ENCODE results near the gene SMAD9.
A peak's percentile ranks its signal among the peaks of the same experiment; 100 is the strongest.

The SMAD9 gene

DNA sequence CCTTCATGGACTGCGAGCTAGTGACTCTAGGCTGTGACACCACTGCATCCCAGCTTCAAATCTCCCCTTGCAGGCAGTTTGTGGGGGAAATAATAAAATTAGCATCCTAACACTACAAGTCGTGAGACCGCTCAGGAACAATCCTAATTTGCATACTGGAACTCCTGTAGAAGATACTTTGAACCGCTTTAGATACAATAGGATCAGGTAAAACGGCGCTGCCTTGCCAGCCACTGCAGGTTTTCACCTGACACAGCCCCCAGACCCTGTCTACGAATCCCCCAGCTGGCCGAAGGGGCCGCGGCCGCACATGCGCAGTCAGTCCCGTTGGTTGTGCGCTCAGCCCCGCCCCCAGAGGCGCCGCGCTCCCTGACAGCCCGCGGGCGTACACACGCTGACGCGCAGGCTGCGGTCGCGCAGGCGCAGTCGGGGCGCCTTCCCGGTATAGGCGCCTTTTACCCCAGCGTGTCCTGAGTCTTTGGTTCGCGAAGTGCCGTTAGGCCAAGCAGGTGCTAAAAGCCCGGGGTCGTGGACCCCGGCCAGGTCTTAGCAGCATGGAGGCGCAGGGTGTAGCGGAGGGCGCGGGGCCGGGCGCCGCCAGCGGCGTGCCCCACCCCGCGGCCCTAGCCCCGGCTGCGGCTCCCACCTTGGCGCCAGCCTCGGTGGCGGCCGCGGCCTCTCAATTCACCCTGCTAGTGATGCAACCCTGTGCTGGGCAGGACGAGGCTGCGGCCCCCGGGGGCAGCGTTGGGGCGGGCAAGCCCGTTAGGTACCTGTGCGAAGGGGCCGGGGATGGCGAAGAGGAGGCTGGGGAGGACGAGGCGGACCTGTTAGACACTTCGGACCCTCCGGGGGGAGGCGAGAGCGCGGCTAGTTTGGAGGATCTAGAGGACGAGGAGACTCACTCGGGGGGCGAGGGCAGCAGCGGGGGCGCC, 101.0 kb downstream of the SMAD9 start, which contains the start of gene RFXAP:
RFXAP (plus strand) TSS at position 419 of the 935 bp plus-strand sequence; CDS start at position 555, 136 bp downstream.
- peak; percentile 96 for DNase-seq (ENCODE audit: low read depth, low spot score)

DNA sequence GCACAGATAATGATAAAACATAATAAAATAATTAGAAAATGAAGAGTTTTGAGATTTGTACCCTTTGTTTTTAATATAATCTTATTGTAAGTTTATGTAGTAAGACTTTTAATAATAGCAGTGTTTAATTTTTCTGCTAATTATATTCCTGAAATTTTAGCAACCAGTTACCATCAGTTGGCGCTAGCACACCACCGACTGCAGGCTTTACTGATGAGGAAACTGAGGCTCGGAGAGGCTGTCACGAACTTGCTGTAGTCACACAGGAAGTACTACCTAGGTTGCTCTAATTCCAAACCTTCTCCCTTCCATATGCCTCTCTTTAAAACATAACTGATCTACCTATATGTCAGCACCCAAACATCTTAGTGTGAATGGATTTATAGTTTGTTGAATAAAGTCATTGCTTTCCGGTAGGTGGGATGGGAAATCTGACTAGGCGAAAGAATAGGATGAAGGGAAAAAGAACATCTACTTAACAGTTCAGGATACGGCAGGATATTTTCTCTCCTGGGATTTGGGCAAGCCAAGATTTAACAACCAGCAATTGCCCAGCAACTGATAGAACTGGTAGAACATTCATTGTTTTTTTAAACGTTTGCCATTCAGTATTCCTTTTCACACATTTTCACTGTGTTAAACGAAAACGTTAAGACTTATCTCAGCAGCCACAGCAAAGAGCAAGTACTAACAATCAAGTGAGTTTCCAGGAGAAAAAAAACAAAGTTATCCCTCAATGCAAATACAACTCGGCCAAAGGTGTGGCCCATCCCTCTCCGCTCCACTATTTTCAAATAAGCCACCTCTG, 101.8 kb downstream of the SMAD9 start:
- no peak for DNase-seq (ENCODE audit: low read depth, low spot score)

DNA sequence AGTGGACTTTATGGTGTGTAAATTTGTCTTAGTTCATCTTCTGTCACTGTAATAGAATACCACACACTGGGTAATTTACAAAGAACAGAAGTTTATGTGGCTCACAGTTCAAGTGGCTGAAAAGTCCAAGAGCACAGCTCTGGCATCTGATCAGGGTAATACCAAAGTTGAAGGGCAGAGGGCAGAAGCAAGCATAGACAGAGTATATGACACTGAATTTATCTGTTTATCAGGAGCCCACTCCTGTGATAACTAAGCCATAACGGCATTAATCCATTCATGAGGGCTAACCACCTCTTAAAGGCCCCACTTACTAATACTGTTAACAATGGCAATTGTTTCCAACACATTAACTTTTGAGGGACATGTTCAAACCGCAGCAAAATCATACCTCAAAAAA, 105.0 kb downstream of the SMAD9 start:
- DNase-seq (ENCODE audit: low read depth, low spot score), result no peak

DNA sequence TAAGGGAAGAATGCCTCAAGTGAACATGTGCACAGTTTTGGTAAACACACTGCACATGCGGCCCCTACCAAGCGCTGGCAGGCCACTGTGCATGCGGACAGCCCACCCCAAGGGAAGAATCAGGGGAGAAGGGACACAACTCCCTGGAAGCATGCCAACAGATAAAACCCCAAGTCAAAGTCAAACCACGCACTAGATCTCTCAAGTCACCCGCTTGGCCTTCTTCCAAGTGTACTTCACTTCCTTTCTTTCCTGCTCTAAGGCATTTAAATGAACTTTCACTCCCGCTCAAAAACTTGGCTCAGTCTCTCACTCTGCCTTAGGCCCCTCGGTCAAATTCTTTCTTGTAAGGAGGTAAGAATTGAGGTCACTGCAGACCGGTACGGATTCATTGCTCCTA, 105.6 kb downstream of the SMAD9 start:
- DNase-seq (ENCODE audit: low read depth, low spot score), result no peak

DNA sequence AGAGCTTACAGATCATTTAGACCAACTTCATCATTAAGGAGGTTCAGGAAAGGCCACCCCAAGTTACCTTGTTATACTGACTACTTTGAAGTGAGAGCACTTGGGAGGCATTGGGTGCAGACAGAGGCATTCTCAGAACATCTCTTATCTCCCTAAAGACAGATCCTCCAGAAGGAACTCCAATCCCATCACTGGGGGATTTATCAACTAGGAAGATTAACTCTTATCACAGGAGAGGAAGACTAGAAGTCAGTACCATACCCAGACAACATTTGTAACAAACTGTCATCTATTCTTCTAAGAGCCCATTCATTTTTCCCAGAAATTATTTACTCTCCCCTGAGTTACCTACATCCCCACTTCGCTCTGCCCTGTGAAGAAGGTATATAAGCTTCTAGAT, 106.8 kb downstream of the SMAD9 start:
- no peak for DNase-seq (ENCODE audit: low read depth, low spot score)

DNA sequence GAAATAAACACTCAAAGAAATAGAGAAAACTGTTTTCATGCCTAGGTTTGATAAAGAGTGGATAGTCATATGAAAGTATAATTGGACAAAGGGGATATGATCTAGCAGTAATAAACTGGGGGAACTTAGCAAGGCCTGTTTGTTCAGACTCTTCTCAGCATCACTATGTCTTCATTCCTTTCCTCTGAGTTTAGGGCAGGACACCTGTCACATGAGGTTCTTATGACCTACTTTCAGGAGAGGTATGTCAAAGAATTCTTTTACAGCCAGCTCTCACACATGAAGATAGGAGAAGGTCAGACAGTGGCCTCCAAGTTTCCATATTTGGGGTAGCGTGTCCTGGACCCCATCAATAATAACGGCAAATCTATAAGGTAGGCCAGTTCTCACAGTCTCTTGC, 112.4 kb downstream of the SMAD9 start:
- DNase-seq (ENCODE audit: low read depth, low spot score), result no peak

DNA sequence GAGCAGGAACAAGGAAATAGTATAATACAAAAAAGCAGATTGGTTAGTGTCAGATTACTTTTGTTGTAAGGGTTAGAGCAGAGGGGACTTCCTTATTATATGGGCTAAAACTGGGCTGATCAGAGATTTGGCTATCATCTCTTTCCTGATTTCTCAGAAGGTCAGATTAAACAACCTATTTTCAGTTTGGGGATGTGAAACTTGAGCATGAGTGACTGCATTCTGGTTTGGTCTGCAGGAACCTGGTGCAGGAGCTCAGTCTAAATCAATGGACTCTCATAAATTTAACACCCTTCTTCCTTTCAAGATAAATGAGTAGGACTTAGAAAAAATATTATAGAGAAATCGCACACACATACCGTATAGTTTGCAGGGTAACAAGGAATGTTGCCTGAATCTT, 113.9 kb downstream of the SMAD9 start:
- no peak for DNase-seq (ENCODE audit: low read depth, low spot score)

DNA sequence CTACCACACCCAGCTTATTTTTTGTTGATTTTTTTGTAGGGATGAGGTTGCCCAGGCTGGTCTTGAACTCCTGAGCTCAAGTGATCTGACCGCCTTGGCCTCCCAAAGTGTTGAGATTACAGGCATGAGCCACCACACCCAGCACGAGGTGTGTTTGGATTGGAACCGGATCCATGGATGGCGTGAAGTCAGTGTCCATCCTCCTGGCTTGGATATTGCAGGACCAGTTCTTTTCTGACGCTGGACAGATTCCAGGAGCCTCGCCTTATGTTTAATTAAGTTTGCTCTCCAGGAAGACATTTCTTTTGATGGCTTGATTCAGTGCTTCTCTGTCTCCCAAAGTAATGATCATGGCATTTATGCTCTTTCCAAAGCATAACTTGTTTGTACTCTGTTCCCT, 115.5 kb downstream of the SMAD9 start:
- no peak for DNase-seq (ENCODE audit: low read depth, low spot score)

DNA sequence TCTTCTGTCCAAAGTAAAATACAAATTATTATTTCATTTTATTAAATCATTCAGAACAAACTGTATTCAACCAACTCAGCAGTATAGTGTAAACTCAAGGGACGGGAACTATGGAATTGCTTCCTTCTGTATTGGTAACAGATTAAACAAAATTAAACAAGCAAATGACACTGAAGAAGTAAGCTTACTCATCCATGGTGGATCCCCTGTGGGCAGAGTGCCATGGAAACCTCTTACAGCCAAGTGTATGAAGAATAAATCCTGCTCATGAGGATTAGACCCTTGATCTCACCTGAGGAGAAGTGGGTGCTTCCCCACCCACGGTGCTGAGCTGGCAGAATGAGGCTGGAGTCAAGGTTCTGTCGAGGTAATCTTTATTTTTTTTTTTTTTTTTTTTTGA, 119.0 kb downstream of the SMAD9 start:
- DNase-seq (ENCODE audit: low read depth, low spot score), result no peak

DNA sequence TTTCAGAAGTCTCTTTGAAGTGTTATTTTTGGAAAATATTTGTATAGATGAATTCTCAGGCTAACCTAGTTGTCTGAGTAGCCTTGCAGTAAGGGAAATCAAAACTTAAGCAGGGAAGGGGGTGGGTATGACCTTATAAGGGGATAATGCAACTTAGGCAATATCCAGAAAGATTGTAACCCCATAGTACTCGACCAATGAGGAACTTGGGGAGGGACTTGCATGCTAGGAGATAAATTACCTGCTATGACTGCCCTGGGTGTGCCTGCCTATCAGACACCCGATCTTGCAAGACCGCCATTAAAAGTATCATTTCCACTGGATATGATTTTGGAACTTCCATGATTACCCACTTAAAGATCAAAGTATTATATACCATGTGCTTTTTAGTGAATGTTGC, 124.0 kb downstream of the SMAD9 start:
- no peak for DNase-seq (ENCODE audit: low read depth, low spot score)

DNA sequence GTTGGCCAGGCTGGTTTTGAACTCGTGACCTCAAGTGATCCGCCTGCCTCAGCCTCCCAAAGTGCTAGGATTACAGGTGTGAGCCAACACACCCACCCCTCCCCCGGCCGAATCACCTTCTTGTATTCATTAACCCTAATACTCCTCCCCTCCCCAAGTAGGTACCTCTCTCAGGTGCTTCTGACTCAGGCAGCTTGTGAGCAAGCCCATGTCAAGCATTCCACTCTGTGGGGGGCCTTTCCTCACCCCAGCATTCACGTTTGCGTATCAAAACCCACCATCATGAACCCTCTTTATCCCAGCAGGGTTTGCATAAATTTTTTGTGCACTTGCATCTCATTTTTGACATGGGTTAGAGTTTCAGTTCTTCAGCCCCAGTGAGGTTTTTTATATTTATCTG, 124.6 kb downstream of the SMAD9 start:
- no peak for DNase-seq (ENCODE audit: low read depth, low spot score)
